OCI-LY7 (cell line): ENCODE results near the gene CCDC186.

Experiments
- EZH2phosphoT487 ChIP-seq: fragments of 200-600 bp; sonication (generic); IDR thresholded peaks from 2 replicates; pipeline ENCODE4 v1.6.1; 2018; ENCODE audit warnings: low read depth, borderline replicate concordance, mild to moderate bottlenecking, mixed run types, antibody characterized with exemption, low read length, moderate library complexity, mixed read lengths
- TF ChIP-seq, protein P1 (sequence below): fragments of 200-600 bp; sonication (generic); conservative IDR thresholded peaks from 2 replicates; pipeline ENCODE4 v1.5.1; 2014; ENCODE audit warnings: mild to moderate bottlenecking, antibody characterized with exemption, low read length, moderate library complexity, mixed read lengths

DNA sequence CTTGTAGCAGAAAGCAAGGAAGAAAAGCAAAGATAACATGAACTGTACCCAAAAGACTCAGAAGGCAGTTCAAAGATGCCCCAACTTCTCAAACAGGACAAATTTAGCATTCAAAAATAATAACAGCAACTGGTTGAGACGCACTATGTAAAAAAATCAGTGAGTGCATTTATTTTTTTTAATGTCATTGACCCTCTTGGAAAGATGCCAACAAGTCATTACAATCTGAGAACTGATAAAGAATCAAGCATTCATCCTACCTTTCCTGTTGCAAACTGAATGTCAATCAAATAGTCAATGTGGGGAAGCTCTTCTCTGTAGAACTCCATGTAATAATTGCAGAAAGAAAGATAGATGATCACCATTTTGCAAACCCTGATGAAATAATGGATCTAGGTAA lies 1.7 kb upstream of the CCDC186 start:
- TF ChIP-seq EZH2phosphoT487 = no peak
- TF ChIP-seq, protein P1, sequence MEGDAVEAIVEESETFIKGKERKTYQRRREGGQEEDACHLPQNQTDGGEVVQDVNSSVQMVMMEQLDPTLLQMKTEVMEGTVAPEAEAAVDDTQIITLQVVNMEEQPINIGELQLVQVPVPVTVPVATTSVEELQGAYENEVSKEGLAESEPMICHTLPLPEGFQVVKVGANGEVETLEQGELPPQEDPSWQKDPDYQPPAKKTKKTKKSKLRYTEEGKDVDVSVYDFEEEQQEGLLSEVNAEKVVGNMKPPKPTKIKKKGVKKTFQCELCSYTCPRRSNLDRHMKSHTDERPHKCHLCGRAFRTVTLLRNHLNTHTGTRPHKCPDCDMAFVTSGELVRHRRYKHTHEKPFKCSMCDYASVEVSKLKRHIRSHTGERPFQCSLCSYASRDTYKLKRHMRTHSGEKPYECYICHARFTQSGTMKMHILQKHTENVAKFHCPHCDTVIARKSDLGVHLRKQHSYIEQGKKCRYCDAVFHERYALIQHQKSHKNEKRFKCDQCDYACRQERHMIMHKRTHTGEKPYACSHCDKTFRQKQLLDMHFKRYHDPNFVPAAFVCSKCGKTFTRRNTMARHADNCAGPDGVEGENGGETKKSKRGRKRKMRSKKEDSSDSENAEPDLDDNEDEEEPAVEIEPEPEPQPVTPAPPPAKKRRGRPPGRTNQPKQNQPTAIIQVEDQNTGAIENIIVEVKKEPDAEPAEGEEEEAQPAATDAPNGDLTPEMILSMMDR = no peak
